Neuronal stem cell (in vitro differentiated cells): ENCODE data around the gene SAP30BP.

ENCODE experiments used
- DNase-seq: peaks from one replicate; pipeline ENCODE4 v3.0.0-alpha.2; 2013; ENCODE audit warnings: low spot score
- H2AFZ ChIP-seq: one replicate; pipeline ENCODE4 v1.6.1; 2013; ENCODE audit warnings: mild to moderate bottlenecking, low read length, inconsistent platforms
- H2AK5ac ChIP-seq: 2 replicates; pipeline ENCODE4 v1.6.1; 2013; ENCODE audit warnings: low read depth, mild to moderate bottlenecking, inconsistent platforms, low read length, moderate library complexity, mixed read lengths
- H2BK120ac ChIP-seq: 2 replicates; pipeline ENCODE4 v1.6.1; 2013; ENCODE audit warnings: low read depth, mild to moderate bottlenecking, inconsistent platforms, low read length, moderate library complexity, mixed read lengths
- H2BK12ac ChIP-seq: one replicate; pipeline ENCODE4 v1.6.1; 2013; ENCODE audit warnings: low read length, inconsistent platforms
- H2BK15ac ChIP-seq: 2 replicates; pipeline ENCODE4 v1.6.1; 2013; ENCODE audit warnings: mild to moderate bottlenecking, low read length, inconsistent platforms, mixed read lengths
- H2BK5ac ChIP-seq: one replicate; pipeline ENCODE4 v1.6.1; 2013; ENCODE audit warnings: inconsistent platforms, mild to moderate bottlenecking, low read length, moderate library complexity
- H3K14ac ChIP-seq: one replicate; pipeline ENCODE4 v1.6.1; 2013; ENCODE audit warnings: low read length, inconsistent platforms
- H3K18ac ChIP-seq: 2 replicates; pipeline ENCODE4 v1.6.1; 2013; ENCODE audit warnings: low read length, inconsistent platforms
- H3K23ac ChIP-seq: 2 replicates; pipeline ENCODE4 v1.6.1; 2013; ENCODE audit warnings: low read depth, mild to moderate bottlenecking, mixed read lengths, low read length, inconsistent platforms; ENCODE audit not compliant: poor library complexity
- H3K27ac ChIP-seq: replicated peaks from 3 replicates; pipeline ENCODE4 v1.5.1; 2013; ENCODE audit warnings: low read length, inconsistent platforms
- H3K27me3 ChIP-seq, 3 experiments: 2 replicates each; pipeline ENCODE4 v1.6.1; 2013; ENCODE audit warnings: low read length in 3 of 3, mild to moderate bottlenecking in 2 of 3, inconsistent platforms in 1 of 3, low read depth in 1 of 3, mixed read lengths in 1 of 3, moderate library complexity in 1 of 3; ENCODE audit not compliant: control insufficient read depth in 3 of 3, insufficient read depth in 3 of 3
- H3K36me3 ChIP-seq, 2 donors: replicated peaks in 1 of 2; 2 replicates each; pipeline ENCODE4 v1.6.1; 2013; ENCODE audit warnings: low read length in 2 of 2; ENCODE audit not compliant: control insufficient read depth in 2 of 2, insufficient read depth in 2 of 2
- H3K4ac ChIP-seq: 2 replicates; pipeline ENCODE4 v1.6.1; 2013; ENCODE audit warnings: inconsistent platforms, mild to moderate bottlenecking, low read length, moderate library complexity
- H3K4me1 ChIP-seq, 2 donors: 1 replicate in 1 of 2; 2 replicates in 1 of 2; pipeline ENCODE4 v1.6.1; 2013; ENCODE audit warnings: low read length in 2 of 2, low read depth in 1 of 2; ENCODE audit not compliant: control insufficient read depth in 2 of 2, insufficient read depth in 1 of 2
- H3K4me2 ChIP-seq: one replicate; pipeline ENCODE4 v1.6.1; 2013; ENCODE audit warnings: mild to moderate bottlenecking, low read length, inconsistent platforms; ENCODE audit not compliant: insufficient read depth, poor library complexity, severe bottlenecking
- H3K4me3 ChIP-seq, 2 donors: 2 replicates each; pipeline ENCODE4 v1.5.1; 2013; ENCODE audit warnings: low read length in 2 of 2, mild to moderate bottlenecking in 2 of 2, inconsistent platforms in 1 of 2, moderate library complexity in 1 of 2
- H3K79me1 ChIP-seq: one replicate; pipeline ENCODE4 v1.6.1; 2013; ENCODE audit warnings: low read depth, mild to moderate bottlenecking, inconsistent platforms, low read length, moderate library complexity
- H3K9ac ChIP-seq: one replicate; pipeline ENCODE4 v1.6.1; 2013; ENCODE audit warnings: mild to moderate bottlenecking, low read depth, low read length, inconsistent platforms; ENCODE audit not compliant: poor library complexity
- H3K9me3 ChIP-seq, 2 donors: replicated peaks in 1 of 2; 2 replicates each; pipeline versions ENCODE3 to v1.6.1; 2013; ENCODE audit warnings: low read length in 2 of 2, mild to moderate bottlenecking in 2 of 2, inconsistent platforms in 1 of 2, low read depth in 1 of 2, mixed read lengths in 1 of 2, moderate library complexity in 1 of 2; ENCODE audit not compliant: control insufficient read depth in 2 of 2, insufficient read depth in 1 of 2
- H4K8ac ChIP-seq: one replicate; pipeline ENCODE4 v1.6.1; 2013; ENCODE audit warnings: low read depth, mild to moderate bottlenecking, inconsistent platforms, low read length, moderate library complexity
- H4K91ac ChIP-seq: one replicate; pipeline ENCODE4 v1.6.1; 2013; ENCODE audit warnings: low read length, low read depth, mild to moderate bottlenecking, inconsistent platforms; ENCODE audit not compliant: poor library complexity
- WGBS, 2 donors: extraction: QIAGEN DNeasy Blood & Tissue Kit; methylation state at CpG; one replicate each; pipeline ENCODE4 v1.1.7; 2013; ENCODE audit warnings: missing lambda C conversion rate in 2 of 2, mixed read lengths in 1 of 2; ENCODE audit not compliant: insufficient read length in 2 of 2, insufficient replicate concordance in 1 of 2; ENCODE audit errors: extremely low coverage in 2 of 2; 5-methylcytosine and 5-hydroxymethylcytosine counted together

SAP30BP gene

DNA sequence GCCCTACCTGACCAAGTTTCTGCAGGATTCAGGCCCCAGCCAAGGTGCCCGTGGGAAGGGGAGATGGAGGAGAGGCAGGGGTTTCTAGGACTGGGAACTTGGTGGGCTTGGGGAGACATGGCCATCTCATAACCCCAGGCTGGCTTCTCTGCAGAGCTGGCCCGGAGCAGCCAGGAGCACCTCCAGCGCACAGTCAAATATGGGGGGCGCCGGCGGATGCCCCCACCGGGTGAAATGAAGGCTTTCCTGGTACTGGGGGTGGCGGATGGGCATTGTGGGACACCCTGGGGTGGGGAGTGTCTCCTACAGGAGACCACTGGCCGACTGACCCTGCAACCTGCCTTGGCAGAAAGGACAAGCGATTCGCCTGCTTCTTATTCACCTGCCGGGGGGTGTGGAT is 43.1 kb upstream of the SAP30BP start:
- no peak overlapping the region for H2BK15ac ChIP-seq
- H3K14ac ChIP-seq: no peak overlapping the region
- peaks cover 6 to 8% of the 10 kb centered on the region in 2 donors for H3K4me1 ChIP-seq
- H3K9me3 ChIP-seq: no peaks in the 10 kb centered on the region
- peaks cover 0 to 8% of the 10 kb centered on the region in 2 donors for H3K36me3 ChIP-seq
- peaks cover 2% of the 10 kb centered on the region for H3K79me1 ChIP-seq
- WGBS, 2 donors: no CpG with 5 or more reads among the region's 12 CpGs
- no peak overlapping the region for H3K4me2 ChIP-seq
- H2AFZ ChIP-seq: no peak overlapping the region
- no peak overlapping the region for H3K4ac ChIP-seq
- H2BK12ac ChIP-seq: no peak overlapping the region
- no peak overlapping the region for H3K4me3 ChIP-seq
- H4K8ac ChIP-seq: no peak overlapping the region
- no peak for DNase-seq
- no peak overlapping the region for H3K27ac ChIP-seq
- no peak overlapping the region for H2AK5ac ChIP-seq
- H2BK5ac ChIP-seq: no peak overlapping the region
- H3K27me3 ChIP-seq: peaks cover 0 to 3% (median 0%) of the 10 kb centered on the region in 3 experiments
- H3K23ac ChIP-seq: peak overlapping the region; percentile 55
- no peak overlapping the region for H3K18ac ChIP-seq
- H3K9ac ChIP-seq: no peak overlapping the region
- no peak overlapping the region for H2BK120ac ChIP-seq
- H4K91ac ChIP-seq: no peak overlapping the region

DNA sequence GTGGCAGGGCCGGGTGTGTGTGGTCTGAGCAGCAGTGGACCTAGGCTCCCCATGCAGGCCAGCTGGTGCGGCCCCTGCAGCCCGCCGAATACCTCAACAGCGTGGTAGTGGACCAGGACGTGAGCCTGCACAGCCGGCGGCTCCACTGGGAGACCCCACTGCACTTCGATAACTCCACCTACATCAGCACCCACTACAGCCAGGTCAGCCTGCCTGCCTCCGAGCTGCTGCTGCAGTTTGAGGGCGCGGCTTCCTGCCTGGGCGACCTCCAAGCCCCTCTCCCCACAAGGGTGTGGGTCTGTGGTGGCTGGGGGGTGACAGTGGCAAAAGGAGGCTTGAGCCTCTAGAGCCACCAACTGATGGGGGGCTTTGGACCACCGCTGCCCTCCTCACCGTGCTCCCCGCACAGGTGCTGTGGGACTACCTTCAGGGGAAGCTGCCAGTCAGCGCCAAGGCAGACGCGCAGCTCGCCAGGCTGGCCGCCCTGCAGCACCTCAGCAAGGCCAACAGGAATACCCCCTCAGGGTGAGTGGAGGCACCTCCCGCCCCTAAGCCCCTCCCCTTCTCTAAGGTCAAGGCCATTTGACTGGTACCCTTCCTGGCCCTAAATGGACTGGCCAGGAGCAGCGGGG is 42.3 kb upstream of the SAP30BP start:
- Histone ChIP-seq H3K4me2 (no peak overlapping the region), H3K23ac (peak overlapping the region; percentile 55), H3K4me1 (peaks cover 6 to 8% of the 10 kb centered on the region in 2 donors), H3K4me3 (no peak overlapping the region), H2BK5ac (no peak overlapping the region), H3K9ac (peak overlapping the region; percentile 70), H3K27ac (no peak overlapping the region), H3K27me3 (peaks cover 0 to 3% (median 0%) of the 10 kb centered on the region in 3 experiments), H3K36me3 (peaks cover 4 to 8% of the 10 kb centered on the region in 2 donors), H2AK5ac (peak overlapping the region; percentile 63), H3K9me3 (no peaks in the 10 kb centered on the region), H4K8ac (peak overlapping the region; percentile 17), H3K79me1 (peaks cover 2% of the 10 kb centered on the region), H2BK120ac (peak overlapping the region; percentile 61), H2BK15ac (no peak overlapping the region), H2BK12ac (peak overlapping the region; percentile 84), H4K91ac (no peak overlapping the region), H3K14ac (peak overlapping the region; percentile 6), H3K18ac (peak overlapping the region; percentile 76), H3K4ac (no peak overlapping the region), H2AFZ (no peak overlapping the region)
- DNase-seq: no peak
- WGBS, 2 donors: no CpG with 5 or more reads among the region's 23 CpGs

GRCh38 chr17:75625813-75626486 is 41.2 kb upstream of the SAP30BP start:
- Histone ChIP-seq H3K27me3 (no peaks in the 10 kb centered on the region), H2BK12ac (peak overlapping the region; percentile 84), H3K36me3 (peaks cover 11 to 13% of the 10 kb centered on the region in 2 donors), H3K27ac (no peak overlapping the region), H3K23ac (peak overlapping the region; percentile 73), H2BK5ac (peak overlapping the region; percentile 1), H3K4me2 (no peak overlapping the region), H4K8ac (no peak overlapping the region), H3K9ac (peak overlapping the region; percentile 81), H3K4me3 (no peak overlapping the region), H3K9me3 (no peaks in the 10 kb centered on the region), H2BK15ac (peak overlapping the region; percentile 58), H4K91ac (no peak overlapping the region), H3K4ac (no peak overlapping the region), H2AK5ac (peak overlapping the region; percentile 98), H3K79me1 (peaks cover 1% of the 10 kb centered on the region), H2AFZ (no peak overlapping the region), H3K4me1 (peaks cover 6 to 7% of the 10 kb centered on the region in 2 donors), H3K14ac (no peak overlapping the region), H3K18ac (peak overlapping the region; percentile 87), H2BK120ac (peak overlapping the region; percentile 95)
- WGBS, 2 donors: no CpG with 5 or more reads among the region's 15 CpGs
- peak; percentile 35 for DNase-seq

DNA sequence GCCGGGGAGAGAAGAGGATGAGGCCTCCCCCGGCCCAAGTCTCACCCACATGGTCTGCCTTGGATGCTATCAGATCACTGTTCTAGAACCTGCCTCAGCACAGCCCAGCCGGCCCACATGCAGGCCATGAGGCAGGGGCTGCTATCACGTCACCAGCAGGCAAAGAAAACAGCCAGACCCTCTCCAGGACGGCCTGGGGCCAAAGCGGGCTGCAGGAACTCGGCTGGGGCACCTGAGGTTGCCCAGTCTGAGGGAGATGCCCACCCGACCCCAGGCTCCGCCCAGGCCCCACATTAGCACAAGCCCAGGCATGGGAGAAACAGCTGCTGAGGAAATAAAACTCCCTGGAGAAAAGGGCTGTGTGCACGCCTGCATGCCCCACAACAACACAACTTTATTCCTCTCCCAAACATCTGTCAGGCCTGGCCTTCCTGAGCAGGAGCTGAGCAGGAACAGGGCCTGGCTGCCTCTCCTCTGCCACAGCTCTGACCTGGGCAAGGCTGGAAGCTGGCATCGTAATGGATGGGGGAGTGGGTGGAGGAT is 40.6 kb upstream of the SAP30BP start:
- no peak overlapping the region for H3K27ac ChIP-seq
- H3K4me3 ChIP-seq: no peak overlapping the region
- H4K8ac ChIP-seq: no peak overlapping the region
- peak overlapping the region; percentile 66 for H2BK5ac ChIP-seq
- H3K36me3 ChIP-seq: peaks cover 11 to 13% of the 10 kb centered on the region in 2 donors
- H3K23ac ChIP-seq: no peak overlapping the region
- peak overlapping the region; percentile 48 for H3K18ac ChIP-seq
- no peaks in the 10 kb centered on the region for H3K9me3 ChIP-seq
- H2BK12ac ChIP-seq: no peak overlapping the region
- no peak overlapping the region for H3K4me2 ChIP-seq
- no peaks in the 10 kb centered on the region for H3K79me1 ChIP-seq
- no CpG with 5 or more reads among the region's 11 CpGs for WGBS, 2 donors
- H4K91ac ChIP-seq: no peak overlapping the region
- no peak overlapping the region for H2AFZ ChIP-seq
- peak overlapping the region; percentile 46 for H2AK5ac ChIP-seq
- no peak overlapping the region for H2BK15ac ChIP-seq
- H3K4me1 ChIP-seq: peaks cover 6 to 7% of the 10 kb centered on the region in 2 donors
- DNase-seq: no peak
- peak overlapping the region; percentile 38 for H3K14ac ChIP-seq
- H3K9ac ChIP-seq: peak overlapping the region; percentile 81
- no peaks in the 10 kb centered on the region for H3K27me3 ChIP-seq
- H2BK120ac ChIP-seq: peak overlapping the region; percentile 31
- H3K4ac ChIP-seq: no peak overlapping the region
